Endothelial cell of umbilical vein (primary cell): ENCODE data around the gene TMEM266.

Experiments used
- EZH2 ChIP-seq: IDR thresholded peaks from 2 replicates; pipeline ENCODE4 v1.6.1; 2012; ENCODE audit warnings: borderline replicate concordance, low read depth, mild to moderate bottlenecking, moderate library complexity, low read length, inconsistent platforms; ENCODE audit not compliant: severe bottlenecking
- JUN ChIP-seq: IDR thresholded peaks from 2 replicates; pipeline ENCODE4 v1.6.1; 2011; ENCODE audit warnings: borderline replicate concordance, low read depth; ENCODE audit not compliant: insufficient read length, insufficient read depth
- MYC ChIP-seq: IDR thresholded peaks from one replicate; pipeline ENCODE4 v1.6.1; 2011; ENCODE audit warnings: mild to moderate bottlenecking, low read depth, low read length
- POLR2A ChIP-seq: IDR thresholded peaks from 2 replicates; pipeline ENCODE4 v1.6.1; 2012; ENCODE audit warnings: low read depth, mild to moderate bottlenecking, control low read depth, low read length
- POLR2AphosphoS5 ChIP-seq: IDR thresholded peaks from 2 replicates; pipeline ENCODE4 v1.6.1; 2012; ENCODE audit warnings: low read depth, mild to moderate bottlenecking, control low read depth, low read length, moderate library complexity; ENCODE audit not compliant: insufficient read depth
- TF ChIP-seq, protein P1 (sequence below), 2 donors: IDR thresholded peaks; 1 replicate in 1 of 2; 2 replicates in 1 of 2; pipeline ENCODE4 v1.5.1; 2011; ENCODE audit warnings: low read length in 2 of 2, mild to moderate bottlenecking in 2 of 2, moderate library complexity in 2 of 2, control low read depth in 1 of 2, inconsistent platforms in 1 of 2, low read depth in 1 of 2; ENCODE audit not compliant: insufficient read depth in 1 of 2; ENCODE audit errors: extremely low read depth in 1 of 2

DNA sequence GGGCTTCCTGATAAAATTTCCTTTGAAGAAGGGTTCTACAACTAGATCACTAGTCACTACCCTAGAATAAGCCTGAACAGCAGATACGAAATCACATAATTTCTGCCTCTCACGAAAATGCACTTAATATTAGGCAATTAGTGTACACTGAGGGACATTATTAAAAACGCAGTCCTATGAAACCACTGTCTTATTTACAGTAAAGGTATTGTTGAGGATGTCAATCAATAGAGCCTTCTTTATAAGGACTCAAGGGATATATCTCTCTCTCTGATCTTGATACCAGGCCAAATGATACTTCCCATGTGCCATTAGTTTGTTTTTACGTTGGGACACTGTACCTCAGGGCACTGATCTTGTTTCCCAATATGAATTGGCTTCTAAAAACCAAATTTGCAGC, 191.9 kb downstream of the TMEM266 start:
- TF ChIP-seq, protein P1, sequence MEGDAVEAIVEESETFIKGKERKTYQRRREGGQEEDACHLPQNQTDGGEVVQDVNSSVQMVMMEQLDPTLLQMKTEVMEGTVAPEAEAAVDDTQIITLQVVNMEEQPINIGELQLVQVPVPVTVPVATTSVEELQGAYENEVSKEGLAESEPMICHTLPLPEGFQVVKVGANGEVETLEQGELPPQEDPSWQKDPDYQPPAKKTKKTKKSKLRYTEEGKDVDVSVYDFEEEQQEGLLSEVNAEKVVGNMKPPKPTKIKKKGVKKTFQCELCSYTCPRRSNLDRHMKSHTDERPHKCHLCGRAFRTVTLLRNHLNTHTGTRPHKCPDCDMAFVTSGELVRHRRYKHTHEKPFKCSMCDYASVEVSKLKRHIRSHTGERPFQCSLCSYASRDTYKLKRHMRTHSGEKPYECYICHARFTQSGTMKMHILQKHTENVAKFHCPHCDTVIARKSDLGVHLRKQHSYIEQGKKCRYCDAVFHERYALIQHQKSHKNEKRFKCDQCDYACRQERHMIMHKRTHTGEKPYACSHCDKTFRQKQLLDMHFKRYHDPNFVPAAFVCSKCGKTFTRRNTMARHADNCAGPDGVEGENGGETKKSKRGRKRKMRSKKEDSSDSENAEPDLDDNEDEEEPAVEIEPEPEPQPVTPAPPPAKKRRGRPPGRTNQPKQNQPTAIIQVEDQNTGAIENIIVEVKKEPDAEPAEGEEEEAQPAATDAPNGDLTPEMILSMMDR (IDR thresholded peaks at IDR 0.05; ENCODE audit: extremely low read depth in 1 of 2, insufficient read depth in 1 of 2, low read depth in 1 of 2, low read length in 2 of 2) = no peak
- no peak for TF ChIP-seq POLR2A
- no peak for TF ChIP-seq EZH2
- TF ChIP-seq POLR2AphosphoS5 = no peak
- TF ChIP-seq JUN = no peak
- TF ChIP-seq MYC = no peak
